ENCODE measurements around the gene ARHGEF12. TPM values are rescaled to one million over a fixed set of nuclear protein-coding genes. Genes with fewer than 3 reads are reported as not detected.

Gene ARHGEF12
- total RNA-seq, 1 donor, result 134 TPM

- no peaks in the 10 kb centered on the region for H4K20me1 ChIP-seq (ENCODE audit: insufficient read depth, low read length)
- no peak for TF ChIP-seq CTCF (IDR thresholded peaks at IDR 0.05; ENCODE audit: extremely low read depth, low read depth, low read length)
Measured at GRCh38 chr11:120516461-120517389, 180.5 kb downstream of the ARHGEF12 start.

GRCh38 chr11:120517390-120517761, 181.2 kb downstream of the ARHGEF12 start:
- no peak overlapping the region for H3K4me2 ChIP-seq (ENCODE audit: insufficient read depth, low read length)
- peak; percentile 29 for DNase-seq (ENCODE audit: insufficient read length, low spot score, missing footprints)
- no peak overlapping the region for H3K4me3 ChIP-seq (ENCODE audit: insufficient read depth, low read length)
- H3K4me1 ChIP-seq (ENCODE audit: insufficient read depth, low read length), result no peaks in the 10 kb centered on the region
- peaks cover 5% of the 10 kb centered on the region for H3K27me3 ChIP-seq (ENCODE audit: insufficient read depth, low read length)
- H3K36me3 ChIP-seq (ENCODE audit: insufficient read depth, low read length), result no peaks in the 10 kb centered on the region
- H4K20me1 ChIP-seq (ENCODE audit: insufficient read depth, low read length), result no peaks in the 10 kb centered on the region
- no peak overlapping the region for H3K27ac ChIP-seq (ENCODE audit: low read depth, low read length)
- TF ChIP-seq CTCF (IDR thresholded peaks at IDR 0.05; ENCODE audit: extremely low read depth, low read depth, low read length), result no peak
- no peak overlapping the region for H2AFZ ChIP-seq (ENCODE audit: low read length)
- no peaks in the 10 kb centered on the region for H3K79me2 ChIP-seq (ENCODE audit: insufficient read depth, low read length)
- no peaks in the 10 kb centered on the region for H3K9me3 ChIP-seq (ENCODE audit: low read depth, low read length)

More at GRCh38 chr11:120516461-120517389, 180.5 kb downstream of the ARHGEF12 start:
- Histone ChIP-seq H3K4me2 (ENCODE audit: insufficient read depth, low read length) (no peak overlapping the region), H3K9me3 (ENCODE audit: low read depth, low read length) (no peaks in the 10 kb centered on the region), H3K4me3 (ENCODE audit: insufficient read depth, low read length) (no peak overlapping the region), H2AFZ (ENCODE audit: low read length) (no peak overlapping the region), H3K36me3 (ENCODE audit: insufficient read depth, low read length) (no peaks in the 10 kb centered on the region), H3K79me2 (ENCODE audit: insufficient read depth, low read length) (no peaks in the 10 kb centered on the region), H3K27ac (ENCODE audit: low read depth, low read length) (no peak overlapping the region), H3K4me1 (ENCODE audit: insufficient read depth, low read length) (no peaks in the 10 kb centered on the region), H3K27me3 (ENCODE audit: insufficient read depth, low read length) (peaks cover 8% of the 10 kb centered on the region)
- peak; percentile 56 for DNase-seq (ENCODE audit: insufficient read length, low spot score, missing footprints)

GRCh38 chr11:120517801-120518291, 181.6 kb downstream of the ARHGEF12 start:
- Histone ChIP-seq H4K20me1 (ENCODE audit: insufficient read depth, low read length) (no peaks in the 10 kb centered on the region), H3K36me3 (ENCODE audit: insufficient read depth, low read length) (no peaks in the 10 kb centered on the region), H3K9me3 (ENCODE audit: low read depth, low read length) (no peaks in the 10 kb centered on the region), H2AFZ (ENCODE audit: low read length) (no peak overlapping the region), H3K27me3 (ENCODE audit: insufficient read depth, low read length) (peaks cover 5% of the 10 kb centered on the region), H3K4me3 (ENCODE audit: insufficient read depth, low read length) (no peak overlapping the region), H3K27ac (ENCODE audit: low read depth, low read length) (no peak overlapping the region), H3K4me1 (ENCODE audit: insufficient read depth, low read length) (no peaks in the 10 kb centered on the region), H3K4me2 (ENCODE audit: insufficient read depth, low read length) (no peak overlapping the region), H3K79me2 (ENCODE audit: insufficient read depth, low read length) (no peaks in the 10 kb centered on the region)
- peak; percentile 72 for DNase-seq (ENCODE audit: insufficient read length, low spot score, missing footprints)
- TF ChIP-seq CTCF (IDR thresholded peaks at IDR 0.05; ENCODE audit: extremely low read depth, low read depth, low read length), result no peak

- Histone ChIP-seq H2AFZ (ENCODE audit: low read length) (no peak overlapping the region), H3K4me2 (ENCODE audit: insufficient read depth, low read length) (no peak overlapping the region), H3K79me2 (ENCODE audit: insufficient read depth, low read length) (no peaks in the 10 kb centered on the region), H3K9me3 (ENCODE audit: low read depth, low read length) (no peaks in the 10 kb centered on the region), H3K4me1 (ENCODE audit: insufficient read depth, low read length) (no peaks in the 10 kb centered on the region), H3K27ac (ENCODE audit: low read depth, low read length) (no peak overlapping the region), H3K36me3 (ENCODE audit: insufficient read depth, low read length) (no peaks in the 10 kb centered on the region), H4K20me1 (ENCODE audit: insufficient read depth, low read length) (no peaks in the 10 kb centered on the region), H3K4me3 (ENCODE audit: insufficient read depth, low read length) (no peak overlapping the region), H3K27me3 (ENCODE audit: insufficient read depth, low read length) (peaks cover 5% of the 10 kb centered on the region)
- DNase-seq (ENCODE audit: insufficient read length, low spot score, missing footprints), result peak; percentile 23
- TF ChIP-seq CTCF (IDR thresholded peaks at IDR 0.05; ENCODE audit: extremely low read depth, low read depth, low read length), result no peak
Measured at GRCh38 chr11:120518356-120518755, 182.1 kb downstream of the ARHGEF12 start.
